ENCODE data around the gene ANHX. TPM values are rescaled to one million over a fixed set of nuclear protein-coding genes. Genes with fewer than 3 reads are reported as not detected.
A peak's percentile ranks its signal among the peaks of the same experiment; 100 is the strongest.

The ANHX gene
- total and polyA plus RNA-seq, 2 donors (not counting 1 experiment from before 2014, with no cell fraction given): not detected

DNA sequence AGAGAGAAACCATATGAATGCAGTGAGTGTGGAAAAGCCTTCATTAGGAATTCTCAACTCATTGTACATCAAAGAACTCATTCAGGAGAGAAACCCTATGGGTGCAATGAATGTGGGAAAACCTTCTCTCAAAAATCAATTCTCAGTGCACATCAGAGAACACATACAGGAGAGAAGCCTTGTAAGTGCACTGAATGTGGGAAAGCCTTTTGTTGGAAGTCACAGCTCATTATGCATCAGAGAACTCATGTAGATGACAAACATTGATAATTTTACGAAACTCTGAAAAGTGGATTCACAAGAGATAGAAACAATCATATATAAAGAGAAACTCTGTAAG lies 31.4 kb downstream of the ANHX start:
- no peaks in the 10 kb centered on the region for H3K4me1 ChIP-seq (ENCODE audit: control insufficient read depth, extremely low read depth, insufficient read depth, low read length)
- no peaks in the 10 kb centered on the region for H3K79me2 ChIP-seq (ENCODE audit: control insufficient read depth, insufficient read depth, low read length)
- no peak overlapping the region for H3K9ac ChIP-seq (ENCODE audit: insufficient read depth, low read length)
- H3K9me3 ChIP-seq (ENCODE audit: control insufficient read depth, insufficient read depth, low read depth, low read length): peaks cover 19% of the 10 kb centered on the region
- H4K20me1 ChIP-seq (ENCODE audit: control insufficient read depth, extremely low read depth, insufficient read depth, low read length): no peaks in the 10 kb centered on the region
- no peaks in the 10 kb centered on the region for H3K27me3 ChIP-seq (ENCODE audit: control insufficient read depth, insufficient read depth, low read length)
- H3K4me3 ChIP-seq (replicated peaks in 1 of 4; ENCODE audit: control extremely low read depth in 1 of 4, insufficient read depth in 1 of 4, low read depth in 3 of 4, low read length in 4 of 4): no peak overlapping the region
- H2AFZ ChIP-seq (ENCODE audit: low read length): no peak overlapping the region
- TF ChIP-seq CTCF (conservative IDR thresholded peaks at IDR 0.05 in 1 of 2, IDR thresholded peaks at IDR 0.05 in 1 of 2; ENCODE audit: low read depth in 1 of 2, low read length in 2 of 2) (no peak), EZH2 (IDR thresholded peaks at IDR 0.05; ENCODE audit: low read length, missing control alignments) (no peak)
- no peak for DNase-seq (ENCODE audit: low read depth in 2 of 2)
- peaks cover 5% of the 10 kb centered on the region for H3K36me3 ChIP-seq (ENCODE audit: control insufficient read depth, insufficient read depth, low read length)
- H3K27ac ChIP-seq (ENCODE audit: insufficient read depth, low read length): no peak overlapping the region
- H3K4me2 ChIP-seq (ENCODE audit: extremely low read depth, insufficient read depth, low read length): no peak overlapping the region

DNA sequence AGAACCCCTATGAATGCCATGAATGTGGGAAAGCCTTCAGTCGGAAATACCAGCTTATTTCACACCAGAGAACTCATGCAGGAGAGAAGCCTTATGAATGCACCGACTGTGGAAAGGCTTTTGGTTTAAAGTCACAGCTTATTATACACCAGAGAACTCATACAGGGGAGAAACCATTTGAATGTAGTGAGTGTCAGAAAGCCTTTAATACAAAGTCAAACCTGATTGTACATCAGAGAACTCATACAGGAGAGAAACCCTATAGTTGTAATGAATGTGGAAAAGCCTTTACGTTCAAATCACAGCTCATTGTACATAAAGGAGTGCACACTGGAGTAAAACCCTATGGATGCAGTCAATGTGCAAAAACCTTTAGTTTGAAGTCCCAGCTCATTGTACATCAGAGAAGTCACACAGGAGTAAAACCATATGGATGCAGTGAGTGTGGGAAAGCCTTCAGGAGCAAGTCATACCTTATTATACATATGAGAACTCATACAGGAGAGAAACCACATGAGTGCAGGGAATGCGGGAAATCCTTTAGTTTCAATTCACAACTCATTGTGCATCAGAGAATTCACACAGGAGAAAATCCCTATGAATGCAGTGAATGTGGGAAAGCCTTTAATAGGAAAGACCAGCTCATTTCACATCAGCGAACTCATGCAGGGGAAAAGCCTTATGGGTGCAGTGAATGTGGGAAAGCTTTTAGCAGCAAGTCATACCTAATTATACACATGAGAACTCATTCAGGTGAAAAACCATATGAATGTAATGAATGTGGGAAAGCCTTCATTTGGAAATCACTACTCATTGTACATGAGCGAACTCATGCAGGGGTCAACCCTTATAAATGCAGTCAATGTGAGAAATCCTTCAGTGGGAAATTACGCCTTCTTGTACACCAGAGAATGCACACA lies 32.1 kb downstream of the ANHX start:
- Histone ChIP-seq H2AFZ (ENCODE audit: low read length) (no peak overlapping the region), H3K4me2 (ENCODE audit: extremely low read depth, insufficient read depth, low read length) (no peak overlapping the region), H3K9me3 (ENCODE audit: control insufficient read depth, insufficient read depth, low read depth, low read length) (peaks cover 19% of the 10 kb centered on the region), H3K4me3 (replicated peaks in 1 of 4; ENCODE audit: control extremely low read depth in 1 of 4, insufficient read depth in 1 of 4, low read depth in 3 of 4, low read length in 4 of 4) (no peak overlapping the region), H4K20me1 (ENCODE audit: control insufficient read depth, extremely low read depth, insufficient read depth, low read length) (no peaks in the 10 kb centered on the region), H3K36me3 (ENCODE audit: control insufficient read depth, insufficient read depth, low read length) (peaks cover 5% of the 10 kb centered on the region), H3K27me3 (ENCODE audit: control insufficient read depth, insufficient read depth, low read length) (no peaks in the 10 kb centered on the region), H3K27ac (ENCODE audit: insufficient read depth, low read length) (no peak overlapping the region), H3K9ac (ENCODE audit: insufficient read depth, low read length) (no peak overlapping the region), H3K79me2 (ENCODE audit: control insufficient read depth, insufficient read depth, low read length) (no peaks in the 10 kb centered on the region), H3K4me1 (ENCODE audit: control insufficient read depth, extremely low read depth, insufficient read depth, low read length) (no peaks in the 10 kb centered on the region)
- TF ChIP-seq EZH2 (IDR thresholded peaks at IDR 0.05; ENCODE audit: low read length, missing control alignments): no peak
- no peak for TF ChIP-seq CTCF (conservative IDR thresholded peaks at IDR 0.05 in 1 of 2, IDR thresholded peaks at IDR 0.05 in 1 of 2; ENCODE audit: low read depth in 1 of 2, low read length in 2 of 2)
- DNase-seq (ENCODE audit: low read depth in 2 of 2): peak; percentile 9 to 31

- H3K4me2 ChIP-seq (ENCODE audit: extremely low read depth, insufficient read depth, low read length): no peak overlapping the region
- H2AFZ ChIP-seq (ENCODE audit: low read length): no peak overlapping the region
- H3K4me3 ChIP-seq (replicated peaks in 1 of 4; ENCODE audit: control extremely low read depth in 1 of 4, insufficient read depth in 1 of 4, low read depth in 3 of 4, low read length in 4 of 4): no peak overlapping the region
- no peaks in the 10 kb centered on the region for H3K27me3 ChIP-seq (ENCODE audit: control insufficient read depth, insufficient read depth, low read length)
- no peak overlapping the region for H3K9ac ChIP-seq (ENCODE audit: insufficient read depth, low read length)
- no peaks in the 10 kb centered on the region for H4K20me1 ChIP-seq (ENCODE audit: control insufficient read depth, extremely low read depth, insufficient read depth, low read length)
- peaks cover 19% of the 10 kb centered on the region for H3K9me3 ChIP-seq (ENCODE audit: control insufficient read depth, insufficient read depth, low read depth, low read length)
- H3K27ac ChIP-seq (ENCODE audit: insufficient read depth, low read length): no peak overlapping the region
- no peak for TF ChIP-seq CTCF (conservative IDR thresholded peaks at IDR 0.05 in 1 of 2, IDR thresholded peaks at IDR 0.05 in 1 of 2; ENCODE audit: low read depth in 1 of 2, low read length in 2 of 2)
- no peak for TF ChIP-seq EZH2 (IDR thresholded peaks at IDR 0.05; ENCODE audit: low read length, missing control alignments)
- DNase-seq (ENCODE audit: low read depth in 2 of 2): peak; percentile 28 to 31
- H3K4me1 ChIP-seq (ENCODE audit: control insufficient read depth, extremely low read depth, insufficient read depth, low read length): no peaks in the 10 kb centered on the region
- H3K36me3 ChIP-seq (ENCODE audit: control insufficient read depth, insufficient read depth, low read length): peaks cover 5% of the 10 kb centered on the region
- H3K79me2 ChIP-seq (ENCODE audit: control insufficient read depth, insufficient read depth, low read length): no peaks in the 10 kb centered on the region
Measured at GRCh38 chr12:133202493-133203343, 33.0 kb downstream of the ANHX start.

Data from fibroblast of lung (primary cell).